ENCODE results near the gene SPACA5.
"Not testable (repeated sequence)": the region's sequence is repeated elsewhere in the genome, so short reads cannot be mapped to it uniquely, and the experiment has no call there.

The SPACA5 gene

GRCh38 chrX:48022100-48022499 is 15.3 kb downstream of the SPACA5 start:
- DNase-seq: no peak

GRCh38 chrX:48022738-48023137 is 15.9 kb downstream of the SPACA5 start:
- DNase-seq: no peak

GRCh38 chrX:48025561-48025960 is 18.8 kb downstream of the SPACA5 start:
- no peak for DNase-seq

GRCh38 chrX:48027545-48027944 is 20.8 kb downstream of the SPACA5 start:
- DNase-seq: not testable (repeated sequence)

- DNase-seq: no peak
Measured at GRCh38 chrX:48028091-48028490, 21.3 kb downstream of the SPACA5 start.

GRCh38 chrX:48030237-48030636 is 23.4 kb downstream of the SPACA5 start:
- no peak for DNase-seq

GRCh38 chrX:48030641-48031173 is 23.9 kb downstream of the SPACA5 start:
- DNase-seq: not testable (repeated sequence)

GRCh38 chrX:48035891-48036290 is 29.1 kb downstream of the SPACA5 start:
- no peak for DNase-seq

- DNase-seq: no peak
Measured at GRCh38 chrX:48043056-48043455, 36.3 kb downstream of the SPACA5 start.

- DNase-seq: no peak
Measured at GRCh38 chrX:48045410-48046311, 38.9 kb downstream of the SPACA5 start.

GRCh38 chrX:48046846-48047245 is 40.1 kb downstream of the SPACA5 start:
- no peak for DNase-seq

- DNase-seq: no peak
Measured at GRCh38 chrX:48058621-48059295, 52.0 kb downstream of the SPACA5 start.

GRCh38 chrX:48059296-48059639 is 52.5 kb downstream of the SPACA5 start:
- DNase-seq: no peak
